Naive thymus-derived CD8-positive, alpha-beta T cell (primary cell): ENCODE data around the gene NCKIPSD. TPM values are rescaled to one million over a fixed set of nuclear protein-coding genes. Genes with fewer than 3 reads are reported as not detected.

Experiments used
- ATAC-seq, 2 donors: fragments of 150-1000 bp; cut with Tn5 transposase in 1 of 2; sonication (Bioruptor Pico), chemical (Tn5 transposase) in 1 of 2; 1 replicate in 1 of 2; 2 replicates in 1 of 2; pipeline ENCODE4 v1.10.0; 2021; ENCODE audit warnings: mild to moderate bottlenecking in 2 of 2, moderate library complexity in 2 of 2
- POLR2A ChIA-PET: fragments of 350-600 bp; sonication (Branson Sonifier 250); formaldehyde crosslinking; loops from one replicate; lab custom pipeline; 2021; ENCODE audit warnings: antibody characterized with exemption; lab: Charles Lee
- DNase-seq, 10 donors: peaks; one replicate each; pipeline versions ENCODE4 v3.0.0 to v3.0.0-alpha.2; 2020 to 2022
- H3K27ac Mint-ChIP-seq, 10 donors: one replicate each; pipeline ENCODE4 v1.8.0; 2020 to 2022; ENCODE audit warnings: mild to moderate bottlenecking in 10 of 10, mixed read lengths in 10 of 10, moderate library complexity in 4 of 10, inconsistent platforms in 1 of 10
- H3K27me3 Mint-ChIP-seq, 5 donors: one replicate each; pipeline ENCODE4 v1.8.0; 2021 to 2022; ENCODE audit warnings: mixed read lengths in 5 of 5
- H3K36me3 Mint-ChIP-seq, 3 donors: one replicate each; pipeline ENCODE4 v1.8.0; 2020 to 2022; ENCODE audit warnings: mixed read lengths in 3 of 3, mild to moderate bottlenecking in 2 of 3, inconsistent platforms in 1 of 3
- H3K4me1 Mint-ChIP-seq, 4 donors: one replicate each; pipeline ENCODE4 v1.8.0; 2021 to 2022; ENCODE audit warnings: mixed read lengths in 4 of 4
- H3K4me3 Mint-ChIP-seq, 10 donors: one replicate each; pipeline ENCODE4 v1.8.0; 2020 to 2022; ENCODE audit warnings: mild to moderate bottlenecking in 10 of 10, mixed read lengths in 10 of 10, moderate library complexity in 6 of 10, inconsistent platforms in 1 of 10
- H3K9me3 Mint-ChIP-seq, 9 donors: one replicate each; pipeline ENCODE4 v1.8.0; 2020 to 2022; ENCODE audit warnings: mixed read lengths in 9 of 9, mild to moderate bottlenecking in 3 of 9, inconsistent platforms in 1 of 9, moderate library complexity in 1 of 9
- polyA plus RNA-seq, 3 donors: library from polyadenylated mRNA; unstranded; fragments of 300-500 nt; fragmentation: Illumina TruSeq; gene quantifications; one replicate each; pipeline ENCODE4 v1.2.3, GENCODE V29; 2021
- total RNA-seq, 8 experiments: library from RNA in 2 of 8; stranded (reverse) in 2 of 8; gene quantifications; one replicate each; pipeline ENCODE4 v1.2.3 and lab custom pipeline; 2021 to 2026

Gene NCKIPSD
- total and polyA plus RNA-seq, 5 experiments from 2014 or later = 8.1 to 18.7 (median 14.2) TPM

DNA sequence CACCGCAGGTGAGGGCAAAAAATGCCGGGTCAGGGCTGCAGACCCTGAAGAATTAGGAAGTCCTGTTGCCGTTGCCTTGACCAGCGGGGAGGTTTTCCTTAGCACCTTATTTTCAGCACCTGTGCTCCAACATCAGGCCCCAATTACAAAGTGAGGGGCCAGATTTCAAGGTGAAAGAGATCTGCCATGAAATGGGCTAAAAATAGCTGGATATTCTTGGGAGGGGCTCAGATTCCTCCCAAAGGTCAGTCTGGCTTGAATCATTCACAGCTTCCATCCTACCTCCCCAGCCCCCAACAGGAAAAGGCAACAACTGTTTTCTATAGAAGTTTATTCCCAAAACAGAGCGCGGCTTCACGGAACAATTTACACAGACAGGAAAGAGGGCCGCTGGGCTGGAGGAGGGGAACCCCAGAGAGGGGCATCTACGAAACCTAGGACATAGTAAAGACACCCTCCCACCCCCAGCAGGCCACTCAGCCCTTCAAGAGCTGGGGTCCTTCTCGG is 49.5 kb downstream of the NCKIPSD start:
- ATAC-seq = no peak
- H3K4me3 Mint-ChIP-seq = peak overlapping the region; percentile 85 to 93 (median 89)
- H3K27ac Mint-ChIP-seq = peak overlapping the region in 1 of 10 donors; percentile 84
- H3K9me3 Mint-ChIP-seq = no peaks in the 10 kb centered on the region
- H3K4me1 Mint-ChIP-seq = peaks cover 4 to 27% (median 20%) of the 10 kb centered on the region in 4 donors
- no peaks in the 10 kb centered on the region for H3K27me3 Mint-ChIP-seq
- H3K36me3 Mint-ChIP-seq = peaks cover 0 to 4% (median 0%) of the 10 kb centered on the region in 3 donors
- no peak for DNase-seq
- POLR2A ChIA-PET = interaction anchor here (0.6 to 2.2 kb wide), 7 partner anchors 20 to 833 kb away, joined by 3 to 10 read pairs (median 3); partner anchors contain the start of genes IP6K2, QRICH1 and WDR6

DNA sequence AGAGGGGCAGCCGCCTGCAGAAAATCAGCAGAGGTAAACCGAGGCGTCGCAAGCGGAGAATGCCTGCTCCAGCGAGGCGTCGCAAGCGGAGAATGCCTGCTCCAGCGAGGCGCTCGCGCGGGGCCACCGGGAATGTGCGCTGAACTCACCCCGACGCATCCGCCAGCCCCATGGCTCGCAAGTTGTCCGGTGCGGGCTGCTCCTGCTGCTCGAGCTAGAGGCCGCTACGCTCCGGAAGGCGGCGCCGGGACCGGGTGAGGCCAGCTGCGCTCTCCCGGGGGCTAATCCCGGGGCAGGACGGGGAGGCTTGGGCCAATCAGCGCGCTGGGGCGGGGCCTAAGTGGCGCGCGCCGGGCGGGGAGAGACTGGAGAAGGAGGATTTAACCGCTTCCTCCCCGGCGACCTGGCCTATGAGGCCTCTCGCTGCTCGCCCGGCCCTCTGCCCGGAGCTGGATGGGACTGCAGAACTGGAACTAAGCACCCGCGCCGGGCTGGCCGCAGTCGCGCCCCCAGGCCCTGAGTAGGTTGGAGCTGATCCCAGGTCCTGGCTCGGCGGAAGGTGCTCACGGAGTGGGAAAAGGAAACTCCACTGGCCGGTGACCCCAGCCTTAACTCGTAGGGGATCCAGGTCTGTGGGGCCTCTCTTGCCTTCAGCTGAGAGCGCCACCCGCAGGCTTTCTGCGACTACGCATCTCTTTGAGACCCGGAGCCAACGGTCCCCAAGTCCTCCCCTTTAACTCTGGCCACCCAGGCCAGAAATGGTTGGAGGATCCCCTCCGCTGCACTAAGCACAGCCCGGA is 50.3 kb downstream of the NCKIPSD start, which contains the start of gene SLC26A6:
TSS of gene SLC26A6 (minus strand) at position 240 of the 800 bp plus-strand sequence. CDS start at position 172, 68 bp downstream.
- Mint-ChIP-seq H3K36me3 (peaks cover 0 to 4% (median 0%) of the 10 kb centered on the region in 3 donors), H3K4me3 (peak within 1 kb of the TSS; percentile 85 to 93 (median 89)), H3K27me3 (no peaks in the 10 kb centered on the region), H3K4me1 (peaks cover 4 to 27% (median 20%) of the 10 kb centered on the region in 4 donors), H3K27ac (peak within 1 kb of the TSS; percentile 31 to 84 (median 66)), H3K9me3 (no peaks in the 10 kb centered on the region)
- ATAC-seq = peak; percentile 97 to 98
- DNase-seq = peak; percentile 84 to 93 (median 86)
- POLR2A ChIA-PET = interaction anchor here (0.6 to 2.2 kb wide), 9 partner anchors 19 to 834 kb away, joined by 3 to 10 read pairs (median 3); partner anchors contain the start of genes IP6K2, QRICH1 and WDR6

DNA sequence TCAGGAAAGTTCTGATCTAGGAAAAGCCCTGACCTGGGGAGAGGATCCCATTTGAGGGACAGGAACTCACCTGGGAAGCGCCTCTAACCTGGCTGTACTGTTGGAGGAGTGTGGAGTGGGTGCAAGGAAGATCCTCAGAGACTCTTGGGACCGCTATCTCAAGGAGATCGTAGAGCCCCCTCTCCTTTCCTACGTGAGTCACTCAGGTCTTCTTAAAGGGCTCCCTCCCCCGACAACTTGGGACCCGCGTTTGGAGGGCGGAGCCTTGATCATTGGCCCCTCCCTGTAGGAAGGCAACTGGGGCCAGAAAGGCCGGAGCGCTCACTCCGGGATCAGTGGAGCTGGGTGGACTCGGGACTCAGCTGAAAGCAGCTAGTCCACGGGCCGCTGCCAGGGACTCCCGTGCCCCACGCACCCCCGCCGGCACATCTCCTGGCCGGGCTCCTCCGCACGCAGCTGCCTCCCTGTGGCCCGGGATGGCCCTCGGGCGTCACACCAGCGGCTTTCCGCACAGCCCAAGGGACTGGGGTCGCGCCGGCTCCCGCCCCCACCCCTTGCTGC is 51.0 kb downstream of the NCKIPSD start:
- peak overlapping the region; percentile 85 to 93 (median 89) for H3K4me3 Mint-ChIP-seq
- peaks cover 4 to 27% (median 20%) of the 10 kb centered on the region in 4 donors for H3K4me1 Mint-ChIP-seq
- no peaks in the 10 kb centered on the region for H3K9me3 Mint-ChIP-seq
- H3K27ac Mint-ChIP-seq = peak overlapping the region in 5 of 10 donors; percentile 9 to 53 (median 38)
- H3K36me3 Mint-ChIP-seq = peaks cover 0 to 4% (median 2%) of the 10 kb centered on the region in 3 donors
- ATAC-seq = peak; percentile 32 to 35
- H3K27me3 Mint-ChIP-seq = no peaks in the 10 kb centered on the region
- POLR2A ChIA-PET = interaction anchor here (1.0 to 2.2 kb wide), 4 partner anchors 20 to 168 kb away, joined by 3 to 10 read pairs (median 4); no protein-coding TSS in a partner anchor
- peak in 6 of 10 donors; percentile 10 to 70 (median 23) for DNase-seq

DNA sequence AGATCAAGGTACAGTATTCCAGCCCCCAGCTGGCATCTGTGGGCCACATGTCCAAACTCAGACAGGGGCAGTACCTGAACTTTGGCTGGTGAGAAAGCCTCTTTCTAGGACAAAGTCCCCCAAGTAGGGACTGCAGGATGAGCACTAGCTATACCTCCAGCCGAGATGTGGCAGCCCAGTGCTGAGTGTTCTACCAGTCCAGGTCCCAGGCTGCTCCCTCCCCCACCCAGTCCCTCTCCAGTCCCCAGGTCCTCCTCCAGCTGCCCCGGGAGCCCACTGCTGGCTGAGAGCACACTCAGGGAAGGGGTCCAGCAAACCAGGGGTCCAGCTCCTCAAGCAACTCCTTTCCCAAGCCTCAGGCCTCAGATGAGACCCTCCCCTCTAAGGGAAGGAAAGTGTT is 52.0 kb downstream of the NCKIPSD start:
- ATAC-seq (no peak), DNase-seq (no peak)
- Mint-ChIP-seq H3K4me1 (peaks cover 7 to 27% (median 20%) of the 10 kb centered on the region in 4 donors), H3K4me3 (peak overlapping the region; percentile 20 to 93 (median 89)), H3K27ac (peak overlapping the region in 1 of 10 donors; percentile 6), H3K9me3 (no peaks in the 10 kb centered on the region), H3K27me3 (no peaks in the 10 kb centered on the region), H3K36me3 (peaks cover 0 to 11% (median 3%) of the 10 kb centered on the region in 3 donors)
- POLR2A ChIA-PET = interaction anchor here (0.9 kb wide), 1 partner anchor 23 kb away, joined by 4 read pairs; no protein-coding TSS in a partner anchor

DNA sequence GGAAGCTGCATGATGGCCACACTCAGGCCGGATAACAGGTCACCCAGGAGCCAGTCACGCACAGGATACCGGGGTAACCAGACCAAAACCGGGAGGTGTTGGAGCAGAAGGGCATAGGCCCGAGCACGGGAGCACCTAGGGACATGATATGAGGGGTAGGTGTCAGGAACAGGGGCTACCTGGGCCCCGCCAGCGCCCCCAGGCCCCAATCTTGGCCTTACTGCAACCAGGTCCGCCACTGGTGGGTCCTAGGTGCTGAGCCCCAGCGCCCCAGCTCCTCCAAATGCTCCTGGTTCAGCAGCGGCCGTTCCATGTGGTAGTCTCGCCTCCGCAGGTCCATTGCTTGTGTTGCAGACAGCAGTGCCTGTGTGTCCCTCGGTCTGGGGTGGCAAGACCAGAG is 52.5 kb downstream of the NCKIPSD start:
- no peak overlapping the region for H3K27ac Mint-ChIP-seq
- POLR2A ChIA-PET = interaction anchor here (0.9 kb wide), 1 partner anchor 23 kb away, joined by 4 read pairs; no protein-coding TSS in a partner anchor
- H3K36me3 Mint-ChIP-seq = peaks cover 0 to 11% (median 3%) of the 10 kb centered on the region in 3 donors
- ATAC-seq = no peak
- H3K4me3 Mint-ChIP-seq = peak overlapping the region in 4 of 10 donors; percentile 12 to 55 (median 18)
- peaks cover 7 to 27% (median 20%) of the 10 kb centered on the region in 4 donors for H3K4me1 Mint-ChIP-seq
- no peaks in the 10 kb centered on the region for H3K9me3 Mint-ChIP-seq
- H3K27me3 Mint-ChIP-seq = no peaks in the 10 kb centered on the region
- DNase-seq = no peak

DNA sequence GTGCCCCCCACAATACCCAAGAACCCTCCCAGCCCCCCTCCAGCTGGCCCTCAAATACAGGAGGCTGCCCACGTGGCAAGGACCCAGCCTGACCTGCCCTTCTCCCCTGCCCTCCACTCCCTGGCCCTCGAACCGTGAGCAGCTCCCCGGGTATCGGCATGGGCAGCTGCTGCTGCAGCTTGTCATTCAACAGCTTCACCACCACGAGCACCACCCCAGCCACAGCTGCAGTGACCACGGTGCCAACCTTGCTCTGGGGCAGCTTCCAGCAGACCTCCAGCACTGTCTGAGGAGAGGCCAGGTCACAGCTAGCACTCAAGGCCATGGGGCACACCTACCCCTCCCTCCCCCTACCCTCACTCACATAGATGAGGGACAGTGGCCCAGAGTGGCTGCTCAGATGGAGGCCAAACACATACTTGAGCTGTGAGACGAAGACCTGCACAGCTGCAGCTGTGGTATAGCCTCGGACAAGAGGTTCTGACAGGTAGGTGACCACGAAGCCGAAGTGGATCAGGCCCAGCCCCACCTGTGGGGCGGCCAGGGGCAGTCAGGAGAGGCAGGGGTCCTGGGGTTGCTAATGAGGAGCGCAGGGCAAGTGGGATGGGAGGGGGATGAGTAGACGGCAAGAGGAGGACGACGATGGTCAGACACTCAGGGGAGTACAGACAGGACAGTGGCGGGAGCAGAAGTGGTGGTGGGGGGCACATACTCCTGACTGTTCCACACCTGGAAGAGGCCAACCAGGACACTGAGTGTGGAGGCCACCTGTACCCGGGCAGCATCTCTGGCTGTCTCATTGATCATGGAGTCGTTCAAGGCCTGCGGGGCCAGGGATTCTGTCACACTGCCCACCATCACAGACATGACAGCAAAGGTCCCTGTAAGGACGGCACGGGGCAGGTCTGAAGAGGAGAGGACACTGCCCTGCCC is 53.9 kb downstream of the NCKIPSD start:
- H3K4me1 Mint-ChIP-seq = peaks cover 7 to 24% (median 19%) of the 10 kb centered on the region in 4 donors
- POLR2A ChIA-PET = no interaction called here
- H3K27me3 Mint-ChIP-seq = no peaks in the 10 kb centered on the region
- DNase-seq = no peak
- ATAC-seq = no peak
- peak overlapping the region in 1 of 10 donors; percentile 91 for H3K27ac Mint-ChIP-seq
- peak overlapping the region in 2 of 10 donors; percentile 18 to 41 for H3K4me3 Mint-ChIP-seq
- H3K9me3 Mint-ChIP-seq = no peaks in the 10 kb centered on the region
- peaks cover 0 to 20% (median 13%) of the 10 kb centered on the region in 3 donors for H3K36me3 Mint-ChIP-seq

DNA sequence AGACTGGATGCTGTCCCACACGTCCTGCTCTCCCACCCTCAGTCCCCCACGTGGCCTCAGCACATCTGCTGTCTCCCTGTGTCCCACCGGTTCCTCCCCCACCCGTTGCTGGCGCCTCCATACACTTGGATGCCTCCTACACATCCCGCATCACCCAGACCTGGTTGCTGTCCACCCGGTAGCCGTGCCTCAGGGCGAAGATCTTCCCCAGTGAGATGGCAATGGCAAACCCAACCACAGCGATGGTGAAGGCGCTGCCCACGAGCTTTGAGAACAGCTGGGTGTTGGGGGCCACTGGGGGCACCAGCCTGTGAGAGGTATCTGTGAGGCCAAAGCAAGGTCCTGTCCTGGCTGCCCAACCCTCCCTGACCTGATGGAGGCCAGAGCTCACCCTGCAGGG is 54.9 kb downstream of the NCKIPSD start:
- H3K9me3 Mint-ChIP-seq = no peaks in the 10 kb centered on the region
- POLR2A ChIA-PET = interaction anchor here (0.6 kb wide), 1 partner anchor 346 kb away, joined by 3 read pairs; no protein-coding TSS in a partner anchor
- H3K36me3 Mint-ChIP-seq = peaks cover 0 to 20% (median 13%) of the 10 kb centered on the region in 3 donors
- no peaks in the 10 kb centered on the region for H3K27me3 Mint-ChIP-seq
- H3K27ac Mint-ChIP-seq = no peak overlapping the region
- ATAC-seq (no peak), DNase-seq (no peak)
- peaks cover 7 to 19% (median 15%) of the 10 kb centered on the region in 4 donors for H3K4me1 Mint-ChIP-seq
- no peak overlapping the region for H3K4me3 Mint-ChIP-seq

DNA sequence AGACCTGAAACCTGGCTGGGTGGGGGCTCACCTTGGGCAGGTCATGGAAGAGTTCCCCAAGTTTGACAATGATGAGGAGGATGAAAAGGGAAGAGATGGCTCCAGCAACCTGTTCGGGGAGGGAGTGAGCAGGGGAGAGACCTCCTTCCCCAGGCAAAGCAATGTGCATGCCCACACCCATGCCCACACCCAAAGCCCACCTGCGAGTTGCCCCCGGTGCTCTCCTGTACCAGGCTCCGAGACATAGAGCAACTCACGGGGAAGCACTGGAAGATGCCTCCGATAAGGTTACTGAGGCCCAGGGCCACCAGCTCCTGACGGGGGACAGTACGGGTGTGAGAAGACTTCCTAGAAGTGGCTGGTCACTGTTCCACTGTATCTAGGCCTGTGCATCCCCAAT is 55.3 kb downstream of the NCKIPSD start:
- Mint-ChIP-seq H3K4me1 (peaks cover 7 to 18% (median 13%) of the 10 kb centered on the region in 4 donors), H3K9me3 (no peaks in the 10 kb centered on the region), H3K27me3 (no peaks in the 10 kb centered on the region), H3K36me3 (peaks cover 0 to 20% (median 13%) of the 10 kb centered on the region in 3 donors), H3K4me3 (peak overlapping the region in 1 of 10 donors; percentile 78), H3K27ac (no peak overlapping the region)
- no peak for DNase-seq
- POLR2A ChIA-PET = interaction anchor here (0.6 kb wide), 1 partner anchor 347 kb away, joined by 3 read pairs; no protein-coding TSS in a partner anchor
- no peak for ATAC-seq

DNA sequence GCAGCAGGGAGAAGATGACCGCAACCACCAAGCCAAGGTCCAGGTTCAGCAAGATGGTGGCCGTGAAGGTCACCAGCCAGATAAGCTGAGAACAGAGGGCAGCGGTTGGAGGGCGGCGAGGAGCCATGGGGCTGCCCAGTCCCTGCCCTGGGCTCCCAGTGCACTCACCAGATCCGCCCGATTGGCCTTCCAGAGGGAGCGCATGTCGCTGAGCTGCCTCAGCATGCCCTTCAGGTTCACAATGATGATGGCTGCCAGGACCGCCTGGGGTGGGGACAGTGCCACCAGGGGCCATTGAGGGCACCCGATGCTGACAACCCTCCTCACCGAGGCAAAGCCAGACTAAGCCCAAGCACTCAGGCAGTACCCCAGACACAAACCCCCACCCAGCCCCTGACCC is 55.8 kb downstream of the NCKIPSD start:
- no peaks in the 10 kb centered on the region for H3K9me3 Mint-ChIP-seq
- H3K36me3 Mint-ChIP-seq = peaks cover 0 to 20% (median 13%) of the 10 kb centered on the region in 3 donors
- DNase-seq (no peak), ATAC-seq (no peak)
- peaks cover 7 to 19% (median 13%) of the 10 kb centered on the region in 4 donors for H3K4me1 Mint-ChIP-seq
- H3K27ac Mint-ChIP-seq = no peak overlapping the region
- POLR2A ChIA-PET = no interaction called here
- peak overlapping the region in 1 of 10 donors; percentile 78 for H3K4me3 Mint-ChIP-seq
- no peaks in the 10 kb centered on the region for H3K27me3 Mint-ChIP-seq

DNA sequence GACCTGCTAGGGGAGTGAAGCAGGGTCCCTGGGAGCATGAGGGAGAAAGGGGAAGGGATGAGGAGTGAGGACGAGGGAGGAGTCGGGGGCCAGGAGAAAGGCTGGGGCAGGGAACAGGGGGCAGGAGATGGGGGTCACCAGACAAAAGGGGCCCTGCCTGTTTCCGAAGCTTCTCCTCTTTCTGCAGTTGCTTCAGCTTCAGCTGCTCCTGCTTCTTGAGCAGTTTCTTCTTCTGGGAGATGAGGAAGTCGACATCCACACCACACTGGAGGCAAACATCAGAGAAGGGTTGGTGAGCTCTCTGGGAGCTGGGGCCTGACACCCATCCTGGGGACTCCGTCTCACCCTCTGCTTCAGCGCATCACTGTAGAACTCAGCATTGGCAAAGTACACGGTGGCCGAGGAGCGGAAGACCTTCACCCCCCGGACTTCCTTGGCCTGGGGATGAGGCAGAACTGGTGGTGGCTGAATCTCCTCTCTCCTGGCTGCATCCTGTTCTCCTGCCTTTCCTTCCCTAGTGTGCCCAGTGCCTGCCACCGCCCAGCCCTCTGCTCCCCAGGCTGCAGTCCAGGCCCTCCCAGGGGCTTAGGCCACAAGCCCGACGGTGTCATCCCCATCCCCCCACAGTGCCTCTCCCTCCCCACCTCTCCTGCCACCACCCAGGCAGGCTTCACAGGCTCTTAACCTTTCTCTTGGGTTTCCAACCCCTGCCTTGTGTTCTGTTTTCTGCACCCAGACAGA is 57.3 kb downstream of the NCKIPSD start:
- DNase-seq = no peak
- Mint-ChIP-seq H3K27me3 (no peaks in the 10 kb centered on the region), H3K27ac (peak overlapping the region in 1 of 10 donors; percentile 62), H3K4me3 (no peak overlapping the region), H3K4me1 (peaks cover 5 to 20% (median 15%) of the 10 kb centered on the region in 4 donors), H3K9me3 (no peaks in the 10 kb centered on the region), H3K36me3 (peaks cover 0 to 20% (median 13%) of the 10 kb centered on the region in 3 donors)
- POLR2A ChIA-PET = no interaction called here
- no peak for ATAC-seq

DNA sequence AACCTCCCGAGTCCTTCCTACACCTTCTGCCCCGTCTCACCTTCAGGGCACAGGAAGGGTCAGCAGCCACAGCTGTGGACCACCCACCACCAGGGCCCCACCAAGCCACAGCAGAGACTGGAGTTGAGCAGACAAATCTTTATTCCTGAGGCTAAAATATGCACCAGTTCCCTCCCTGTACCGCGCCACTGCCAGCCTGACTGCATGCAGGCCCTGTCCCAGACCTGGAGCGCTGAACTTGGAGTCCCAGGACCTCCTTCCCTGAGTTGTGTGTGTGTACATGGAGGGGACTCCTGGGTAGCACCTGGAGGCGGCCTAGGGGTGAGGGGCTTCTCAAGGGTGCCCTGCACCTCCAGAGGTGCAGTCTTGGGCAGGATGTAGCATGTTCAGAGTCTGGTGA is 60.1 kb downstream of the NCKIPSD start:
- H3K27me3 Mint-ChIP-seq = no peaks in the 10 kb centered on the region
- H3K27ac Mint-ChIP-seq = no peak overlapping the region
- ATAC-seq (no peak), DNase-seq (no peak)
- POLR2A ChIA-PET = no interaction called here
- H3K9me3 Mint-ChIP-seq = no peaks in the 10 kb centered on the region
- H3K4me1 Mint-ChIP-seq = peaks cover 5 to 15% (median 12%) of the 10 kb centered on the region in 4 donors
- H3K36me3 Mint-ChIP-seq = peaks cover 0 to 15% (median 13%) of the 10 kb centered on the region in 3 donors
- H3K4me3 Mint-ChIP-seq = no peak overlapping the region
